DND-41 (cell line): ENCODE results near the gene GNB3.

Experiments used
- CTCF ChIP-seq: IDR thresholded peaks from 2 replicates; pipeline ENCODE4 v1.5.1; 2012; ENCODE audit warnings: borderline replicate concordance, low read length, moderate library complexity, mild to moderate bottlenecking; ENCODE audit not compliant: poor library complexity, severe bottlenecking; ENCODE audit errors: extremely low read depth
- EZH2 ChIP-seq: IDR thresholded peaks from 3 replicates; pipeline ENCODE4 v1.6.1; 2012; ENCODE audit warnings: borderline replicate concordance, low read depth, mild to moderate bottlenecking, moderate library complexity, low read length, inconsistent platforms; ENCODE audit not compliant: severe bottlenecking

GRCh38 chr12:6851153-6851920 is 10.6 kb downstream of the GNB3 start, which contains the start of gene CDCA3:
- TF ChIP-seq CTCF (no peak), EZH2 (no peak)
